Measurements from ENCODE around the gene FAF2.
"Not testable (repeated sequence)": the region's sequence is repeated elsewhere in the genome, so short reads cannot be mapped to it uniquely, and the experiment has no call there.

FAF2 gene

DNA sequence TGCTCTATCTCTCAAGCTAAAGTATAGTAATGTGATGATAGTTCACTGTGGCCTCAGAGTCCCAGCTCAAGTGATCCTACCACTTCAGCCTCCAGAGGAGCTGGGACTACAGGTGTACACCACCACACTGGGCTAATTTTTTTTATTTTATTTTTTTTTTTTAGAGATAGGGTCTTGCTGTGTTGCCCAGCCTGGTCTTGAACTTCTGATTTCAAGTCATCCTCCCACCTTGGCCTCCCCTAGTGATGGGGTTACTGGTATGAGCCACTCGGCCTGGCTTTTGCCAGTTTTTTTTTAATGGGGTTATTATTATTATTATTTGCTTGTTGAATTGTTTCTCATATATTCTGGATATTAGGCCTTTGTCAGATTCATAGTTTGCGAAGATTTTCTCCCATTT is 13.2 kb downstream of the FAF2 start:
- DNase-seq = no peak

DNA sequence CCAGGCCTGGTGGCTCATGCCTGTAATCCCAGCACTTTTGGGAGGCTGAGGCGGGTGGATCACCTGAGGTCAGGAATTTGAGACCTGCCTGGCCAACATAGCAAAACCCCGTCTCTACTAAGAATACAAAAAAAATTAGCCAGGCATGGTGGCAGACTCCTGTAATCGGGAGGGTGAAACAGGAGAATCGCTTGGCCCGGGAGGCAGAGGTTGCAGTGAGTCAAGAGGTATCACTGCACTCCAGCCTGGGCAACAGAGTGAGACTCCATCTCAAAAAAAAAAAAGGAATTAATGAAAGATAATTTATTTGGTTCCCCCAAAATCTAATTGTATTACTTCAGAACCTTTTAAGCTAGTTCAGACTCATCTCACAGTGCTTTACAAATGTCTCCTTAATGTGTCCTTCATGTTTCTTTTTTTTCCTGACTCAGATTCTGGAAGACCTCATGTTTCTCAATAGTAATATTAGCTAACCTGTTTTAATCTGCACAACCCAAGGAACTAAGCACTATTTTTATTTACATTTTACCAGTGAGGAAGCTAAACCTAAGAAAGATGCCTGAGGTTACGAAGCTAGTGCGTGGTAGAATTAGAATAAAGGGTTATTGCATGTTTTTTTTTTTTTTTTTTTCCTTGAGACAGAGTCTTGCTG is 15.1 kb downstream of the FAF2 start:
- no peak for DNase-seq

DNA sequence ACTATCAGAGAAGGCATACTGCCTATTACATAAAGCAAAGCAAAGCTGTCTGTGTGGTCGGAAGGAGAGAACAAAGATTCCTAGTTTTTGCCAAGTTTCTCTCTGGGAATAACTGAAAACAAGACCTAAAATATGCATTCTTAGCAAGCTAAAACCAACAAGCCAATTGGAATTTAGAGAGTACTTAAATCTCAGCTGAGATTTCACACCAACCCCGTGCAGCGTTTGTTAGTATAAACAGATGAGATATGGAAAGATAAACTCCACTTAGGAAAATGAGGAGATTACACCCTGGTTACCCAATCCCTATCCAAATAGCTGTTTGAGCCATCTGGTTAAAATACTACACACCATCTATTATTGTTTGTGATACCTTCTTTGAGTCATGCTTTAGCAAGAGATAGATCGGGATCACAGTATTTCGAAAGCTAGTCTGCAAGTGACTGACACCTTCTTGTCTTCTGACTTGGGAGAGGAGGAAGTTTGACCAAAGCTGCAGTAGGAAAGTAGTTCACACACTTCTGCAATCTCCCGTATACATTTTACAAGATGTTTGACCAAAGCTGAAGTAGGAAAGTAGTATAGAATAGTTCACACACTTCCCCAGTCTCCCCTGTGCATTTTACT is 18.2 kb downstream of the FAF2 start:
- DNase-seq = no peak

DNA sequence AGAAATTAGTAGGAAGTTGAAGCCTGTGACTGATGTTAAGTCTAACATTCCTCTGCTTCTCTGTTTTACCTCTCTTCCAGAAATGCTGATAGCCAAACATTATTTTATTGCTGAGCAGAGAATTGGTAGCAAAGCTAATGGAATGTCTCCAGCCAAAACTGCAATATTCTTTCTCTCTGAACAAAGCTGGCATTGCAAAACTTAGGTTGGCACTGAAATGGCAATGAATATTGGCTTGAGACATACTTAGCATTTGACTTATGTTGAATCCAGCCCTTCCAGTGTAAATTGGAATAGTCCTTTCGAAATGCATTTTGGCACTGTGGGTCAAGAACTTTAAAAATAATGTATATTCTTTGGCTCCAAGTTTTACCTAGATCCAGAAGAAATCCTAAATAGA is 21.1 kb downstream of the FAF2 start:
- no peak for DNase-seq

DNA sequence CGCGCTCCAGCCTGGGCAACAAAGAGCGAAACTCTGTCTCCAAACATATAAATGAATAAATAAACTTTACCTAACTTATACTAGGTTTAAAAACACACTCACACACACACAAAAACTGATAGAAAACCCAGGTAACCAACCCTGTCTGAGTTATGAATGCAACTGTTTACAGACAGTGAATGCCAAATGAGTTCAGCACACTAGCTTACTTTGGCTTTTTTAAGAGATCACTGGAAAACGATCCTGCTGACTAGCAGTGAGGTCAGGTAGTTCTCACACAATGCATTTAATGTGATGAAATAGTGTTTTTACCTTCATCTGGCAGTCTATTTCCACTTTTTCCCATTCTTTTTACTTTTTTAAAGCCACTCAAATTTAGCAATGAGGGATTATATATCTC is 22.4 kb downstream of the FAF2 start:
- no peak for DNase-seq

DNA sequence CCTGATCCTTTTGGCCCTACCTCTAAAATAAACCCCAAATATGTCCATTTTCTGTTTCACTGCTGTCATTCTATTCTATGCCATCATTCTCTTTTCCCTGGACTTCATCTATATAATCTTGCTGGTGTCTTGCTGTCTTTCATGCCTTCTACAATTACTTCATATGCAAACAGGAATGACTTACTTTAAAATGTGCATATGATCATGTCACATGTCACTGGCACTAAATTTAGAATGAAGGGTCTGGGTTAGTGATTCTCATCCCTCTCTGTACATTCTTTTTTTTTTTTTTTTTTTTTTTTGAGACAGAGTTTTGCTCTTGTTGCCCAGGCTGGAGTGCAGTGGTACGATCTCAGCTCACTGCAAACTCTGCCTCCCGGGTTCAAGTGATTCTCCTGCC is 22.9 kb downstream of the FAF2 start:
- DNase-seq = no peak

DNA sequence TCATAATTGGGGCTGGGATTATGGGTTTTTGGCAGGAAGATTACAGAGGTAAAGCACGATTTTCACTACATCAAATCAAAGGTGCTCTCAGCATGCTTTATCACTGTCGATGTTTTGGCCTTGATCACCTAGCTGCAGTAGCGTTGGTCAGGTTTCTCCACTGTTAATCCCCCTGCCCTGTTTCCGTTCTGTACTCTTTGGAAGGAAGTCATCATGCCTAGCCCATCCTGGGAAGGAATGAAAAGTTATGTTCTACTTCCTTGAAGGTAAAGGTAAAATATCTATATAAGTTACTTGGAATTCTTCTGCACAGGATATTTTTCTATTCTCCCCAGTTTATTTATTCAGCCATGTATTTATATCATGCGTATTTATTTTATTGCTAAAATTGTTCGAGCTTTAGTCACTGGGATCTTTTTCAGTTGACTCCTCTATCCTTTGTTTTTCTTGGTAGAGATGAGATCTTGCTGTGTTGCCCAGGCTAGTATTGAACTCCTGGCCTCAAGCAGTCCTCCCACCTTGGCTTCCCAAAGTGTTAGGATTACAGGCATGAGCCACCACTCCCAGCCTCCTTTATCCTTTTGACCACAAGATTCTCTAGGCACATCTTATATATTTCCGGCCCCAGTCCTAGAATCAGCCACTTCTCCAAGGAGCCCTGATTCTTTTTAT is 25.3 kb downstream of the FAF2 start:
- DNase-seq = no peak

DNA sequence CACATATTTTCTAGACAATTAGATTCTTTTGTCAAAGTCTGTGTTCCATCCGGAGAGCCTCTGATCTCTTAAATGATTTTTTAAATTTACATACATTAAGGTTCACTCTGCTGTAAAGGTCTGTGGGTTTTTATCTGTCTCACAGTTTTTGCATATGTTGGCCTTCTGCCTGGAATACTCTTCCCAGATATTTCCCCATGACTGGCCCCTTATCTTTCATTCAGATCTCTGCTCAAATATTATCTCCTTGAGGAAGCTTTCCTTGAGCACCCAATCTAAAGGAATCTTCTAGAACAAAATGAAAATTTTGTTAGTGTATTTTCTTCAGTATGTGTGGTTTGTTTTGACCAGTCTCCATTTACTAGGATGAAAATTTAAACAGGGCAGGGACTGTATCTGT is 26.3 kb downstream of the FAF2 start:
- no peak for DNase-seq

DNA sequence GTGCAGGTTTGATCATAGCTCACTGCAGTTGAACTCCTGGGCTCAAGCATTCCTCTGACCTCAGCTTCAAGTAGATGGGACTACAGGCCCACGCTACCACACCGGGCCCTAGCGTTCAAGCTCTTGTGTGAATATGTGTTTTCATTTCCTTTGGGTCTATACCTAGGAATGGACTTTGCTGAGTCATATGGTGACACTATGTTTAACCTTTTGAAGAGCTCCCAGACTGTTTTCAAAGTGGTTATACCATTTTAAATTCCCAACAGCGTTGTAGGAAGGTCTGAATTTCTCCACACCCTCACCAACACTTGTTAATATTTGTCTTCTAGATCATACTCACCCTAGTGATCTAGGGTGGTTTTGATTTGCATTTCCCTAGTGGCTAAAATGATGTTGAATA is 33.5 kb downstream of the FAF2 start:
- no peak for DNase-seq

DNA sequence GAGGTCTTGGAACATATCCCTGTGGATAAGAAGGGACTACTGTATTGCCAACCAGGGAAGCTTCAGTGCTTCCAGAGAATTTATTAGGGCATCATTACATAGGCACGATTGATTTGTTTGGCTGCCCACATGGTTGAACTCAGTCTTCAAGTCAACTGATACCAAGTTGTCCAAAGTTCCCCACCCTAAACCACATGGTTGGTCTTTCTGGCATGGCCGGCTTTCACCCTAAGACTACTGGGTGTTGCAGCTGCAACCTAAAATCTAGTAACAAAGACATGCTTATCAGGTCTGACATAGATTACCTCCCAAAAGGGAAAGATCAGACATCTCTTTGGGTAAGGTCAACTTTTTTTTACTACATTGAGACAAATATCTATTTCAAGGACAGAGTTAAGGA is 37.0 kb downstream of the FAF2 start:
- DNase-seq = no peak

DNA sequence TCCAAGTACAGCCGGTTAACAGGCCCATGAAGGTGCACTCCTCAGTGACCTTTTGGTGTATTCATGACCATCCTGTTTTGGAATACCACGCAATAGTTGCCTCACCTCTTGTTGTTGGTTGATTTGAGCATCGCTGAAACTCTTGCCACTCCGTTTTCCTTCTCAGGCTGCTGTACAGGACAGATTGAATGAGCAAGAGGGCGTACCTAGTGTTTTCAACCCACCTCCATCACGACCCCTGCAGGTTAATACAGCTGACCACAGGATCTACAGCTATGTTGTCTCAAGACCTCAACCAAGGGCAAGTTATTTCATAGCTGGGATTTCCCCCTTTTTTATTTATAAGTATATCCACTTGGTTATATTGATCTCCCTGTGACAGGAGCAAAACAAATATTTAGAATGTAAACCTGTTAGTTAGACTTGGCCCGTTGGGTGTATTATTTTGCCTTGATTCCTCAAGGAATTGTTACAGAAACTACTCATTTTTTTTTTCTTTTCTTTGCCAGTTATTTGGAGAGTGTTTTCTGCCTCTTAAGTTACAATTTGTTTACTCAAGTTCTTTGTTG is 38.1 kb downstream of the FAF2 start:
- DNase-seq = no peak

DNA sequence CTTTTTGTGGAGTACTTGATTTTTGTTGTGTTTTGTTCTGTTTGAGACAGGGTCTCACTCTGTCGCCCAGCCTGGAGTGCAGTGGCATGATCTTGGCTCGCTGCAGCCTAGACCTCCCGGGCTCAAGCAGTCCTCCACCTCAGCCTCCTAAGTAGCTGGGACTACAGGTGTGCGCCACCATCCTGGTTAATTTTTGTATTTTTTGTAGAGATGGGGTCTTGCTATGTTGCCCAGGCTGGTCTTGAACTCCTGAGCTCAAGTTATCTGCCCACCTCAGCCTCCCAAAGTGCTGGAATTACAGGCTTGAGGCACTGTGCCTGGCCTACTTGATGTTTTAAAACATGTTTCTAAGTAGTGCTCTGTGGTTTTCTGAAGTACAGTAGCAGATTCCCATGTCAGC is 39.0 kb downstream of the FAF2 start:
- not testable (repeated sequence) for DNase-seq

DNA sequence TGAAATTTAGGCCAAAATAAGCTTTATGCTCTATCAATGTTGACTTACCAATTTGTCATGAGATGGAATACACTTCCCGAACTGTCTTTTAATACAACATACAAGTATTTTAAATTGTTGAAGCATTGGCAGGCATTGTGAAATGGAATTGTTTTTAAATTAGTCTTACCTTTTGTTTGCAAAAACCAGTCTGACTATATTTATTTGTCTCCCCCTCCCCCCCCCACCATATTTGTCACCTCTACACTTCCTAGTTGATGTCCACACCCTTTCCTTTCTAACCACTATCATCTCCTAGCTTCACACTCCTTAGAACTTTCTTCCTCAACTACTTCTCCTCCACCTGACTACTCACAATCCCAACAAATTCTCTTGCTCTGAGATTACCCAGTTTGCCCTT is 40.9 kb downstream of the FAF2 start:
- peak in 1 of 2 donors; percentile 8 for DNase-seq

DNA sequence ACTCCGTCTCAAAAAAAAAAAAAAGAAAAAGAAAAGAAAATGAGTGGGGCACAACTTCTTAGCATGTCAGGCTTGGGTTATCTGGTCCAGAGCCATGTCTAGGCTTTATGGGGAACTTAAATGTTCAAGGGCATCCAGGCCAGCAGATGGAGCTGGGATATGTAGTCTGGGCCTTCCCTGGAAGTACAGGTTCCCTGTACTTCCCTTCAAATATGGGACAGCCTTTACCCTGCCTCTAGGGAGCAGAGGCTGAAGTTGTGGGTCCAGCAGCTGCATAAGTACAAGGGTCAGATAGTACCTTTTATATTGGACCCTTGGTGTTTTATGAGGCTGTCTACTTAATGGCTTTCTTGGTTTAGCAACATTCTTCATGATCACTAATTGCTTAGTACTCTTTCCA is 42.1 kb downstream of the FAF2 start:
- no peak for DNase-seq

DNA sequence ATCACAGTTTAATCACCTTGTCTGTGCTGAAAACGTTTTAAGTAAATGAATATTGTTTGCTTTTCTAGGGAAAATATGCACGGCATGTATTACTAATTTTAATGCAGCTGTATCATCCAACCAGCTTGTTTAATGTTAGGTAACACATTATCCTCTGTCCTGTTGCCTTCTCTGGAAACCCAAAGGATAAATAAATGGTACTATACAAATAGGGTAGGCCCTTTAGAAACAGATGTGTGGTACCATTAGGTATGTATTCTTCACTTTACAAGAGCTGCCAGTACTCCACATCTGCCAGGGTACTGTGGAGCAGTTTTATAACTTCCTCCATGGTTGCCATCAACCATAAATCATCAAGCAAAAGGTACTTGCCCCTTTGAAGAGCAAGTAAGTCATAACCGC is 42.9 kb downstream of the FAF2 start:
- no peak for DNase-seq

DNA sequence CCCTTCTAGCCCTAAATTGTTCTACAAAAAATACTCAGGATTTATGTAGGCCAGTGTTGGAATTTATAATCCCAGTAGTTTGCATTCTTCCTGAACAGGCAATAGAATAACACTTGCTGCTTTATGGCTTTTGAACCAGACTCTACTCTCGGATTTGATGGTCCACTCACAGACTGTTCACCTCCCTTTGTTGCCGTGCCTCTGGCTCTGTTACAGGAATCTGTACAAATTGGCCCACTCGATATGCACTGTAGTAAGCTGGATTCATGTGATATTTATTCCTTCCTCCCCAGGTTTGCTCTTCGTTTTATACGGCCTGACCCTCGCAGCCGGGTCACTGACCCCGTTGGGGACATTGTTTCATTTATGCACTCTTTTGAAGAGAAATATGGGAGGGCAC is 43.7 kb downstream of the FAF2 start:
- DNase-seq = no peak

DNA sequence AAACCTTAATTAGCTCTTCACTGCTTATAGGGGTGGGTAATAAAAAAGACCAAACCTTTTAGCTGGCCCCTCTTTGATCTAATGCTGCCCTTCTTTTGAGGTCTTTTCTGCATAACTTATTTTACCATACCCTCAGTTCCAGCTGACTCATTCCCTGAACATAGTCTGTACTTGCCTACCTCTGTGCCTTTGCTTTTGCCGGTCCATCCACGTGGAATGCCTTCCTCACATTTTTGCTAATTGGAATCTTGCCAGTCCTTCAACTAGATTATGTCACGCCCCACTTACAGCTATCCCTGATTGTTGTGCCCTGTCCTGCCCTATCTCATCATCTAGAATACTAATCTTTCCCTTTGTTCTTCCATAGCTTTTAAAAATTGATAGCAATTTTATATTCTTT is 44.2 kb downstream of the FAF2 start:
- DNase-seq = no peak

DNA sequence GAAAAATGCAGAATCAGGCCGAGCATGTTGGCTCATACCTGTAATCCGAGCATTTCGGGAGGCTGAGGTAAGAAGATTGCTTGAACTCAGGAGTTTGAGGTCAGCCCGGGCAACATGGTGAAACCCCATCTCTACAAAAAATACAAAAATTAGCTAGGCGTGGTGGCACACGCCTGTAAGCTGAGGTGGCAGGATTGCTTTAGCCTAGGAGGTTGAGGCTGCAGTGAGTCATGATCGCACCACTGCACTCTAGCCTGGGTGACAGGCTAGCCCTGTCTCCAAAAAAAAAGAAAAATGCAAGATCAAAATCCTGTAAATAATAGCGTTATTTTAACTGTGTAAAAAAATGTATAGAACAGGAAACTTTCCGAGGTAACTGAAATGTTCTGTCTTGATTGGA is 49.7 kb downstream of the FAF2 start:
- DNase-seq = no peak

DNA sequence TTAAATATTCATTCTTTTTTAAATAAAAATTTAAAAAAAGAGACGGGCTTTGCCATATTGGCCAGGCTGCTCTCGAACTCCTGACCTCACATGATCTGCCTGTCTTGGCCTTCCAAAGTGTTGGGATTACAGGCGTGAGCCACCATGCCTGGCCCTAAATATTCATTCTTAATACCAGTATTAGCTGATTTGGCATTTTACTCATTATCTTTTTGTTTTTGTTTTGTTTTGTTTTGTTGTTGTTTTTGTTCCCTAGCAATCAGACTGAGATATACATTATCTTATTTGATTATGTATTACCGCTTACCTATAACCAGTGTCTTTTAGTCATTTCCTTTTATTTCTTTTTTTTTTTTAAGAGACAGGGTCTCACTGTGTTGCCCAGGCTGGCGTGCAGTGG is 51.1 kb downstream of the FAF2 start:
- no peak for DNase-seq

DNA sequence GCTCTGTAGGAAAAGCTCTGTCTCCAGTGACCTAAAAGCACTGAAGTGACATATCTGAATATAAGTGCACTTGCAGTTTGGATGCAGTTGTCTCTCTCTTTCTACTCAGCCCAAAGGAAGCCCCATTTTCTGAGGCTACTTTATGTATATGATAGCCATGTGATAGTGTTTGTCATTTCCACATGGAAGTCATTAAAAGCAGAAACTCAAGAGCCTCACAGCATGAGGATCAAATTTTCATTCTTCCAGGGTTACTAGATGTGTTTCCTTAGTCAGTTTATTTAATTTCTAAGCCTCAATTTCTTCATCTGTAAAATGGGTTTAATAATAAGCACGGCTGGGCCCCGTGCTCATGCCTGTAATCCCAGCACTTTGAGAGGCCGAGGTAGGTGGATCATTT is 52.3 kb downstream of the FAF2 start:
- no peak for DNase-seq

DNA sequence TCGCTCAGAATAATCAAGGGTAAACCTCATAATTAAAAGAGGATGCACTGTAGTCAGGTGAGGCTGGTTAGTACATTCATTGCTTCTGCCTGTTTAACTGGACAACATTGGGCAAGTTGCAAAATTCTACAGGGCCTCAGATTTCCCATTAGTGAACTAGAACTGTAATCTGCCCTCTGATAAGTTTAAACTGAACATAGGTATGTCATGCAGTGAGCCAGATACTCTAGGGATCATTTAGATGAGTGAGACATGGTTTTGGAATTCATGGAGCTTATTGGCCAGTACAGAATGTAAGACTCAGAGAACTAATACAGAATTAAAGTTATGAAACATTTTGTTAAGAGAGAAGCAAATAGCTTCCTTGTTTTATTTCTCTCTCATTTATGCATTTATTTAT is 53.1 kb downstream of the FAF2 start:
- DNase-seq = no peak

DNA sequence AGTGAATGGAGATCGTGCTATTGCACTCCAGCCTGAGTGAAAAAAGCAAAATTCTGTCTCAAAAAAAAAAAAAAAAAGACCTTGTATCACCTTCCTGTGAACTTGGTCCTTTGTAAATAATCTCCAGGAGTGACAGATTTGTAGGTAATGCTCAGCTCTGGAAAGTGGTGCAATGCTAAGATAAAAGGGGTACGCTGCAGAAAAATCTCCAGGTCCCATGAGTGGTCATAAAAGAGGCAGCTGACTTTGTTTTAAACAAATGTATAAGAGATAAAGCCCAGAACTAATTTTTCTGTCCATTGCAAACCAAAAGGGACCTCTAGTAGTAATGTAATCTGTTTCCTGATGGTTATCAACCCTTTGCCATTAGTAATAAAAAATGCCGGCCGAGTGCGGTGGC is 55.3 kb downstream of the FAF2 start:
- no peak for DNase-seq

DNA sequence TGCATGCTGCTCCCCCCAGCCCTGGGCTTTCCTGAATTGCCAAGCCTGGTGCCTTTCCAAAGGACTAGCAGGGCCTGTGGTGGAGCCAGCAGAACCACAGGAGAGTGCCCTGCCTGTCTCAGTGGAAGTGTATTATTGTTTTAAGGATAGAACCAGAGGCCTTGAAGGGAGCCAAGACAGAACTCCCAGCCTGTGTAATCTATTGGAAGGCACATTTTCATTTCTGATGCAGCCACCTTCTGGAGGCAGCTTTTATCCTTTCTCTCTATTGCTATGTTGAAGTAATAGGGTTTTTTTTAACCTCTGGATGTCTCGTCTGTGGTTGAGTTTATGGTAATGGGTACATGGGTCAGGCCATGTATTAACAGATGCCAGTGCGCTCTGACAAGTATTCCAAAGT is 59.7 kb downstream of the FAF2 start:
- no peak for DNase-seq

DNA sequence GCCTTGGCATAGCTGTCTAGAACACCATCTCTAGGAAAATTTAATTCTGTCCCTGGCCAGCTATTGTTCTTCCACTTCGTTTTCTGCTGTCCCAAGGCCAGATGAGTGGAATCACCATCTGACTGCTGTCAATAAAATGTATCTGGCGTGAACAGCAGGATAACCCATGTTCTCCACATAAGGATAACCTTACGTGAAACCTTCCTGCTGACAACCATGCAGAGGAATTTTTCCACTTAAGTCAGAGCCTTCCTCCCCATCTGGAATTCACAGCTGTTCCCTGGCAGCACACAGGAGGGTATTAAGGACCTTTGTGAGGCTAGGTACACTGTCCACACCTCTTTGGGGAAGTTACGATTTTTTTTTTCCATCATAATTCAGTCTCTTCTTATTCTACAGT is 60.4 kb downstream of the FAF2 start:
- DNase-seq = no peak

Measured in CD4-positive, alpha-beta T cell treated with Interleukin-4 for 1 hour (primary cell).